Measurements from ENCODE around the gene LHPP. TPM values are rescaled to one million over a fixed set of nuclear protein-coding genes. Genes with fewer than 3 reads are reported as not detected.
A peak's percentile ranks its signal among the peaks of the same experiment; 100 is the strongest.

The LHPP gene
- total RNA-seq, 1 donor from 2014 or later: 24.5 TPM

DNA sequence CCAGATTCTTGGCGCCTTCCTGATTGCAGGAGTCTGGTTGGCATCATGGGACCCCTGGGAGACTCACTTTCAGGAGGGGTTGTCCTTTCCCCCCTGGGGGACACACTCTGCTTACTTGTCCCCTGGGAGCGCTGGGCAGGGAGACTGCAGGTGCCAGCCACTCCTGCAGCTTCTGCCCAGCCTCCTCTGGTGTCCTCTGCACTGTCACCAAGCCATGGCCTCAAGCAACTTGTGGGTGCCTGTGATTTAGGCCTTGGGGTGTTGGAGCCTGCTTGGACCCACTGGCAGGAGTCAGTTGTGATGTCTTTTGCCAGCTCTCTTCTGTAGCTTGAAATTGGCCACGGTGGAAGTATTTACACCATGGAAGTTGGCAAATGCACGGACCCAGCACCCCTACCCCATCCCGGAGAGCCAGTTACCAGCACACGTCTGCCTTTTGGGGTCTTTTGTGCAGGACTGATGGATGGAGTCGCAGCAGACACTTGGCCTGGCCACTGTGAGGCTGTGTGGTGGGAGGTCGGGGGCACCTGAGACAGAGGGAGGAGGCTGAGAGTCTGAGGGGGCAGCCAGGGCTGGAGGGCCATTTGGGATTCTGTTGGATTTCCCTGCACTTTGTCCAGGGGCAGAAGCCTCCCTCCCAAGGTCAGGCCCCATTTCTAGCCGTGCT is 104.7 kb downstream of the LHPP start:
- Mint-ChIP-seq H3K4me1 (peaks cover 32% of the 10 kb centered on the region), H3K27ac (no peak overlapping the region)
- TF ChIP-seq CTCF (IDR thresholded peaks at IDR 0.05) (no peak), EZH2phosphoT487 (IDR thresholded peaks at IDR 0.05) (no peak), EZH2 (IDR thresholded peaks at IDR 0.05) (no peak)

GRCh38 chr10:124566981-124567835 is 105.6 kb downstream of the LHPP start:
- Mint-ChIP-seq H3K9me3 (no peaks in the 10 kb centered on the region), H3K27me3 (ENCODE audit: insufficient read depth, low read depth) (peaks cover 15% of the 10 kb centered on the region), H3K4me3 (no peak overlapping the region), H3K36me3 (no peaks in the 10 kb centered on the region), H3K4me1 (peaks cover 32% of the 10 kb centered on the region), H3K27ac (peak overlapping the region; percentile 87)
- H3F3A ChIP-seq (ENCODE audit: low read depth): peaks cover 3% of the 10 kb centered on the region
- no peak overlapping the region for H3K27ac ChIP-seq
- H2AFZ ChIP-seq (replicated peaks): no peak overlapping the region
- H3K4me2 ChIP-seq: no peak overlapping the region
- no peaks in the 10 kb centered on the region for H4K20me1 ChIP-seq (ENCODE audit: low read depth)
- no peaks in the 10 kb centered on the region for H3K79me2 ChIP-seq (ENCODE audit: low read depth)
- H3K4me3 ChIP-seq: no peak overlapping the region
- H3K27me3 ChIP-seq: no peaks in the 10 kb centered on the region
- H3K36me3 ChIP-seq: no peaks in the 10 kb centered on the region
- no peak for DNase-seq (ENCODE audit: low spot score)
- no peak overlapping the region for H3K9ac ChIP-seq
- peaks cover 23% of the 10 kb centered on the region for H3K4me1 ChIP-seq
- no peaks in the 10 kb centered on the region for H3K9me3 ChIP-seq (ENCODE audit: low read depth)
- TF ChIP-seq EZH2phosphoT487 (IDR thresholded peaks at IDR 0.05) (no peak), EZH2 (IDR thresholded peaks at IDR 0.05) (no peak), CTCF (IDR thresholded peaks at IDR 0.05) (no peak)

More for the DNA sequence above, 104.7 kb downstream of the LHPP start:
- Mint-ChIP-seq H3K27me3 (ENCODE audit: insufficient read depth, low read depth) (peaks cover 15% of the 10 kb centered on the region), H3K4me3 (no peak overlapping the region), H3K36me3 (no peaks in the 10 kb centered on the region), H3K9me3 (no peaks in the 10 kb centered on the region)
- no peaks in the 10 kb centered on the region for H3K36me3 ChIP-seq
- H3K4me1 ChIP-seq: peaks cover 23% of the 10 kb centered on the region
- no peak overlapping the region for H3K4me3 ChIP-seq
- no peak for DNase-seq (ENCODE audit: low spot score)
- H3K9ac ChIP-seq: no peak overlapping the region
- peaks cover 3% of the 10 kb centered on the region for H3F3A ChIP-seq (ENCODE audit: low read depth)
- H3K27ac ChIP-seq: no peak overlapping the region
- no peaks in the 10 kb centered on the region for H3K27me3 ChIP-seq
- no peak overlapping the region for H2AFZ ChIP-seq (replicated peaks)
- no peaks in the 10 kb centered on the region for H4K20me1 ChIP-seq (ENCODE audit: low read depth)
- H3K79me2 ChIP-seq (ENCODE audit: low read depth): no peaks in the 10 kb centered on the region
- no peaks in the 10 kb centered on the region for H3K9me3 ChIP-seq (ENCODE audit: low read depth)
- no peak overlapping the region for H3K4me2 ChIP-seq

GRCh38 chr10:124568339-124568738 is 106.7 kb downstream of the LHPP start:
- no peaks in the 10 kb centered on the region for H3K9me3 Mint-ChIP-seq
- TF ChIP-seq EZH2 (IDR thresholded peaks at IDR 0.05) (no peak), CTCF (IDR thresholded peaks at IDR 0.05) (no peak), EZH2phosphoT487 (IDR thresholded peaks at IDR 0.05) (no peak)
- no peak for DNase-seq (ENCODE audit: low spot score)
- H3K27me3 Mint-ChIP-seq (ENCODE audit: insufficient read depth, low read depth): peaks cover 15% of the 10 kb centered on the region
- H3K4me1 Mint-ChIP-seq: peaks cover 31% of the 10 kb centered on the region
- Histone ChIP-seq H3K4me1 (peaks cover 23% of the 10 kb centered on the region), H3K36me3 (no peaks in the 10 kb centered on the region), H3K9me3 (ENCODE audit: low read depth) (no peaks in the 10 kb centered on the region), H4K20me1 (ENCODE audit: low read depth) (no peaks in the 10 kb centered on the region), H3K9ac (no peak overlapping the region), H3K79me2 (ENCODE audit: low read depth) (no peaks in the 10 kb centered on the region), H2AFZ (replicated peaks) (no peak overlapping the region), H3K27me3 (no peaks in the 10 kb centered on the region), H3F3A (ENCODE audit: low read depth) (peaks cover 3% of the 10 kb centered on the region), H3K4me2 (no peak overlapping the region), H3K4me3 (no peak overlapping the region), H3K27ac (no peak overlapping the region)
- H3K27ac Mint-ChIP-seq: no peak overlapping the region
- H3K36me3 Mint-ChIP-seq: no peaks in the 10 kb centered on the region
- no peak overlapping the region for H3K4me3 Mint-ChIP-seq

All from neural progenitor cell (in vitro differentiated cells).